ENCODE data around the gene HCFC1R1. TPM values are rescaled to one million over a fixed set of nuclear protein-coding genes. Genes with fewer than 3 reads are reported as not detected.
A peak's percentile ranks its signal among the peaks of the same experiment; 100 is the strongest.

Gene HCFC1R1
- total RNA-seq, 1 donor from 2014 or later = 10.2 TPM

- DNase-seq (ENCODE audit: low read depth) = no peak
- peaks cover 46% of the 10 kb centered on the region for H3K27me3 ChIP-seq (ENCODE audit: control insufficient read depth, insufficient read depth, low read length)
- H3K36me3 ChIP-seq (ENCODE audit: control insufficient read depth, insufficient read depth, low read length) = no peaks in the 10 kb centered on the region
- no peak for TF ChIP-seq CTCF (IDR thresholded peaks at IDR 0.05; ENCODE audit: insufficient read depth, low read length, poor library complexity, severe bottlenecking)
- no peak overlapping the region for H3K4me3 ChIP-seq (ENCODE audit: low read depth, low read length)
Observed at GRCh38 chr16:3046641-3047386, 23.1 kb upstream of the HCFC1R1 start.

DNA sequence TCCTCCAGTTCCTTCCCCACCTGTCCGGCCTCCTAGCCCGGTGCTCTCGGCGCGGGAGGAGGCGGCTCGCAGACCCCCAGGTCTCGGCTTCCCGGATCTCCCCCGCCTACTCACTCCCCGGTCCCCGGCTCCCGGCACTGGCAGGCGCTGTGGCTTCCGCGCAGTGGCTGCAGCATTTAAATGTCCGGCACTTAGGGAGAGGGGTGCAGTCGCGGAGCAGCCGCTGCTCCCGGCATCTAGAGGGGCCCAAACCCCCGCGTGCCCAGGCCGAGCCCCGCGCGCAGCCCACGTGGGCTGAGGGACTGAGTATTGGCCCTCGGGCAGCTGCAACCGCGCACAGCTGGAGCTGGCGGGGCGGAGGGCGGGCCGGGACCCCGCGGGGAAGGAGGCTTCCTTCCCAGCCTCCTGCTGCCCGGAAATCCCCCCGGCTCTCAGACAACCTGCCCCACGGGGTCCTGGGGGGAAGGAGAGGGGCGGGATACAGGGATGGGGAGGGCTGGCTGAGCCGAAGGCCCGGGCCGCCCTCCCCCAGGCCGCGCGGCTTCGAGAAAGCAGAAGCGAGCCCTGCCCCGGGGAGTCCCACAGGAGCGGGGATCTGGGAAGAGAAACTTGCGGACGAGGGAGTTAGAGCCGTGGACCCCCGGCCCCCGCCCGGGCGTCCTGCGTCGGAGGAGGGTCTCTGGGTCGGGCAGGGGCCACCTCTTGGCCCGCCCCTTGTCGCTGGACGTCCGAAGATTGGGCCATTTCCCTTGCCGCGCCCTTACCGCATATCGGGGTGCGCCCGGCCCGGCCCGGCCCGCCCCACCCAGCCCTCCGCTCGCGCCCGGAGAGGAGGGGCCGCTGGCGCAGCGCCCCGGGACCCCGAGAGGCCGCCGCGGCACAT, 22.3 kb upstream of the HCFC1R1 start, which contains the start of gene MMP25:
MMP25 (plus strand) TSS at position 804 of the 883 bp plus-strand sequence. CDS start 357 bp downstream, outside the sequence.
- no peaks in the 10 kb centered on the region for H3K36me3 ChIP-seq (ENCODE audit: control insufficient read depth, insufficient read depth, low read length)
- peaks cover 49% of the 10 kb centered on the region for H3K27me3 ChIP-seq (ENCODE audit: control insufficient read depth, insufficient read depth, low read length)
- no peak for TF ChIP-seq CTCF (IDR thresholded peaks at IDR 0.05; ENCODE audit: insufficient read depth, low read length, poor library complexity, severe bottlenecking)
- DNase-seq (ENCODE audit: low read depth) = no peak
- peak within 1 kb of the TSS; percentile 37 for H3K4me3 ChIP-seq (ENCODE audit: low read depth, low read length)

DNA sequence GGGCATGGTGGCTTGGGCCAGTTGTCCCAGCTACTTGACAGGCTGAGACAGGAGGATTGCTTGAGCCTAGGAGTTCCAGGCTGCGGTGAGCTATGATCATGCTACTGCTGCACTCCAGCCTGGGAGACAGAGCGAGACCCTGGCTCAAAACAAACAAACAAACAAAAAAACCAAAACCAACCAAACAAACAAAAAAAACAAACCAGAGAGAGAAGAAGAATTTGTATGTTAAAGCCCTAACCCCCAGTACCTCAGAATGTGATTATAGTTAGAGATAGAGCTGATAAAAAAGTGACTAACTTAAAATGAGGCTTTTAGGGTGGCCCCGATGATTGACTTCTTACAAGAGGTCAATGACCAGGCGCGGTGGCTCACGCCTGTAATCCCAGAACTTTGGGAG, 21.0 kb upstream of the HCFC1R1 start:
- Histone ChIP-seq H3K4me3 (ENCODE audit: low read depth, low read length) (no peak overlapping the region), H3K36me3 (ENCODE audit: control insufficient read depth, insufficient read depth, low read length) (no peaks in the 10 kb centered on the region), H3K27me3 (ENCODE audit: control insufficient read depth, insufficient read depth, low read length) (peaks cover 46% of the 10 kb centered on the region)
- no peak for TF ChIP-seq CTCF (IDR thresholded peaks at IDR 0.05; ENCODE audit: insufficient read depth, low read length, poor library complexity, severe bottlenecking)
- DNase-seq (ENCODE audit: low read depth) = no peak

DNA sequence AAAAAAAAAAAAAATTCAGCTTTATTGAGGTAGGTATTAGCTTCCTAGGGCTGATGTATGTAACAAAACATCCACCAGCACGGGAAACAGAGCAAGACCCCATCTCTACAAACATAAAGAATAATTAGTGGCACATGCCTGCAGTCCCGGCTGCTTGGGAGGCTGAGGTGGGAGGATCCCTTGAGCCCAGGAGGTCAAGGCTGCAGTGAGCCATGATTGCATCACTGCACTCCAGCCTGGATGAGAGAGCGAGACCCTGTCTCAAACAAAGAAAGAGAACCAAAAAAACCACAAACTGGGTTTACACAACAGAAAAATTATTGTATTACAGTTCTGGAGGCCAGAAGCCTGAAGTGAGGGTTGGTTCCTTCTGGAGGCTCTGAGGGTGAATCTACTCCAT, 18.6 kb upstream of the HCFC1R1 start:
- no peak for TF ChIP-seq CTCF (IDR thresholded peaks at IDR 0.05; ENCODE audit: insufficient read depth, low read length, poor library complexity, severe bottlenecking)
- H3K27me3 ChIP-seq (ENCODE audit: control insufficient read depth, insufficient read depth, low read length) = peaks cover 50% of the 10 kb centered on the region
- DNase-seq (ENCODE audit: low read depth) = no peak
- H3K36me3 ChIP-seq (ENCODE audit: control insufficient read depth, insufficient read depth, low read length) = no peaks in the 10 kb centered on the region
- H3K4me3 ChIP-seq (ENCODE audit: low read depth, low read length) = no peak overlapping the region

DNA sequence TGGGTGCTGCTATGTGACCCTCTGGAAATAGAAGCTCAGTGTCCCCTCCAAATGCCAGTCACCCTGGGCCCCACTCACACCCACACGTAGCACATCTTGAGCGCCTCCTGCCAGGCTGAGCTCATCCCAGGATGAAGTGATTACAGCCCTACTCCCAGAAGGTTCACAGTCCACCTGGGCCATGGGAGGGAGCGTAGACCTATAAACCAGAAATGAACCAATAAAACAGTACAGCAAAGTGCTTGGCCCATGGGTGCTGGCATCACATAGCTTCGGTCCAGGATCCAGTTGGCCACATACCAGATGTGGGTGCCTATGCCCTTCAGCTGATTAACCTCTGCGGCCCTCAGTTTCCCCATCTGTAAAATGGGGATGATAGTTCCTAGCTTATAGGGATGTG, 15.2 kb upstream of the HCFC1R1 start:
- Histone ChIP-seq H3K4me3 (ENCODE audit: low read depth, low read length) (no peak overlapping the region), H3K27me3 (ENCODE audit: control insufficient read depth, insufficient read depth, low read length) (peaks cover 57% of the 10 kb centered on the region), H3K36me3 (ENCODE audit: control insufficient read depth, insufficient read depth, low read length) (no peaks in the 10 kb centered on the region)
- TF ChIP-seq CTCF (IDR thresholded peaks at IDR 0.05; ENCODE audit: insufficient read depth, low read length, poor library complexity, severe bottlenecking) = no peak
- DNase-seq (ENCODE audit: low read depth) = no peak
